Left lung (tissue), 10 donors: ENCODE results near the gene NKTR. TPM values are rescaled to one million over a fixed set of nuclear protein-coding genes. Genes with fewer than 3 reads are reported as not detected.

Source experiments
- ATAC-seq: fragments of 200-7000 bp; cut with Tn5 transposase; one replicate; pipeline ENCODE4 v1.9.1; 2020; ENCODE audit warnings: moderate library complexity
- DNase-seq, 4 donors: peaks; one replicate each; pipeline ENCODE4 v3.0.0-alpha.2; 2013 to 2020
- H3K27ac ChIP-seq, 2 donors: fragments of 200-600 bp; sonication (generic) in 1 of 2; one replicate each; pipeline versions ENCODE4 v1.5.0 to v1.8.0; 2020 to 2021
- H3K27me3 ChIP-seq, 2 donors: fragments of 200-600 bp; sonication (generic) in 1 of 2; one replicate each; pipeline versions ENCODE4 v1.5.0 to v1.8.0; 2020 to 2021
- H3K36me3 ChIP-seq, 2 donors: fragments of 200-600 bp; sonication (generic) in 1 of 2; one replicate each; pipeline versions ENCODE4 v1.5.0 to v1.8.0; 2020 to 2021
- H3K4me1 ChIP-seq, 2 donors: fragments of 200-600 bp; one replicate each; pipeline ENCODE4 v1.8.0; 2021
- H3K4me3 ChIP-seq, 2 donors: fragments of 200-600 bp; sonication (generic) in 1 of 2; one replicate each; pipeline versions ENCODE4 v1.5.0 to v1.8.0; 2020 to 2021; ENCODE audit warnings: mild to moderate bottlenecking in 1 of 2
- H3K9me3 ChIP-seq, 2 donors: fragments of 200-600 bp; sonication (generic) in 1 of 2; one replicate each; pipeline versions ENCODE4 v1.5.0 to v1.8.0; 2020 to 2021
- intact Hi-C, 2 donors: fragments of 100-400 bp; cut with DNase I; formaldehyde crosslinking; loops; one replicate each; pipeline versions ENCODE4 v1.11.2 to v1.14.2; 2022
- polyA plus RNA-seq, 6 donors: library from polyadenylated mRNA; unstranded; fragments of 120-200 nt; gene quantifications; one replicate each; pipeline ENCODE4 v1.2.1, GENCODE V29; 2013; ENCODE audit not compliant: insufficient read length in 6 of 6
- total RNA-seq, 2 donors: library from RNA; stranded (reverse); fragmentation: NEBNext Ultra II Directional; extraction: Animal tissue kit (Norgen Biotek cat#: 25700); gene quantifications; one replicate each; pipeline ENCODE4 v1.2.1, GENCODE V29; 2021
- TF ChIP-seq, protein P1 (sequence below), 2 donors: fragments of 200-600 bp; sonication (generic) in 1 of 2; IDR thresholded peaks; one replicate each; pipeline versions ENCODE4 v1.5.0 to v1.8.0; 2021; ENCODE audit warnings: antibody characterized with exemption in 2 of 2
- donor health status: DM: no; HTN: yes; CAD: no.
- donor health status: DM: no; HTN: no; CAD: no.

The NKTR gene
- total and polyA plus RNA-seq, 8 donors, result 53.7 to 254 (median 207) TPM

DNA sequence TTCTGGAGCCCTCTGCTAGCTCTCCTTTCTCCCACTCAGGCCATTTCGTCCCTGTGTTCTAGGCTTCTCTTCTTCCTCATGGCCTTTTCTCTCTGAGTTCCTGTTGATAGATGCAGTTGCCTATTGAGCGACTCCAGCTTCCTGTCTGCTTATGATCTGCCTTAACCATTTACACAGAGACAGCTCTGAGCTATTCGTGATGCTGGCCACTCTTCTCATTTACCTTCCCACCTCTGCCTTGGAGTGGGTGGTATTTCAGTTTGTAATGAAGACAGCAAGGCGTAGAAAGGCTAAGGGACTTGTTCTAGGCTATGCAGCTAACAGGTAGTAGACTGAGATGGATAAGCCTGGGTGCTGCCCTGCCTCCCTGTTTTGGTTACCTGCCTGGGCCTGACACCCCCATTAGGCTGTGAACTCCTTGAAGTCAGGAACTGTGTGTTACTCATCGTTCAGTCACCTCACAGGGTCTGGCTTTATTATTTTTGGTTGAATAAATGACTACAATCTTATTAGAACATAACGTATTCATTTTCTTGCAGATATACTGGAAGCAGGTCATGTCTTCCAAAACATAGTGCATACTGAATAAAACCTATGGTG is 40.4 kb downstream of the NKTR start:
- intact Hi-C loops, result no loop called here

DNA sequence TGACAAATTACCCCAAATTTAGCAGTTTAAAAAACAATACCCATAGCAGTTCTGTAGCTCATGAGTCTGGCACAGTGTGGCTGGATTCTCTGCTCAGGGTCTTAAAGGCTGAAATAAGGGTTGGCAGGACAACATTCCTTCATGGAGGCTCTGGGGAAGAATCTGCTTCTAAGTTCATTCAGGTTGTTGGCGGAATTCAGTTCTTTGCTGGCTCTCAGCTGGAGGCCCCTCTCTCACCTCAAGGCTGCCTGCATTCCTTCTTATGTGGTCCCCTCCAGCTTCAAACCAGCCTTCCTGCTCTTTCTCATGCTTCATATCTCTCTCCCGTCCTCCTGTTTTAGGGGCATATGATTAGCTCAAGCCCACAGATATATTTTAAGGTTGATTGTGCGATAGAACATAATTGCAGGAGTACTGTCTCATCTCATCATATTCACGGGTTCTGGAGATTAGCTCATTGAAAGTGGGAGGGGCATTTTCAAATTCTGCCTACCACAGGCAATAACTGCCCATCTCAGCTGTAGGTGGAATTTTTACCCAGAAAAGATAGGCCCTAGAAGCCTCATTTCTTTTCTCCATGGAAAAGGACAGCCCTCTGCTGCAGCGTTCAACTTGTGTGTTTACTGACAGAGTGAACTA is 47.5 kb downstream of the NKTR start:
- peaks cover 0 to 57% of the 10 kb centered on the region in 2 donors for H3K36me3 ChIP-seq
- ATAC-seq, result no peak
- H3K27me3 ChIP-seq, result no peaks in the 10 kb centered on the region
- TF ChIP-seq, protein P1, sequence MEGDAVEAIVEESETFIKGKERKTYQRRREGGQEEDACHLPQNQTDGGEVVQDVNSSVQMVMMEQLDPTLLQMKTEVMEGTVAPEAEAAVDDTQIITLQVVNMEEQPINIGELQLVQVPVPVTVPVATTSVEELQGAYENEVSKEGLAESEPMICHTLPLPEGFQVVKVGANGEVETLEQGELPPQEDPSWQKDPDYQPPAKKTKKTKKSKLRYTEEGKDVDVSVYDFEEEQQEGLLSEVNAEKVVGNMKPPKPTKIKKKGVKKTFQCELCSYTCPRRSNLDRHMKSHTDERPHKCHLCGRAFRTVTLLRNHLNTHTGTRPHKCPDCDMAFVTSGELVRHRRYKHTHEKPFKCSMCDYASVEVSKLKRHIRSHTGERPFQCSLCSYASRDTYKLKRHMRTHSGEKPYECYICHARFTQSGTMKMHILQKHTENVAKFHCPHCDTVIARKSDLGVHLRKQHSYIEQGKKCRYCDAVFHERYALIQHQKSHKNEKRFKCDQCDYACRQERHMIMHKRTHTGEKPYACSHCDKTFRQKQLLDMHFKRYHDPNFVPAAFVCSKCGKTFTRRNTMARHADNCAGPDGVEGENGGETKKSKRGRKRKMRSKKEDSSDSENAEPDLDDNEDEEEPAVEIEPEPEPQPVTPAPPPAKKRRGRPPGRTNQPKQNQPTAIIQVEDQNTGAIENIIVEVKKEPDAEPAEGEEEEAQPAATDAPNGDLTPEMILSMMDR (IDR thresholded peaks at IDR 0.05), result no peak
- H3K4me1 ChIP-seq, result peaks cover 12 to 39% of the 10 kb centered on the region in 2 donors
- H3K27ac ChIP-seq, result no peak overlapping the region
- DNase-seq, result no peak
- intact Hi-C loops, result no loop called here
- H3K4me3 ChIP-seq, result no peak overlapping the region
- no peaks in the 10 kb centered on the region for H3K9me3 ChIP-seq

More for the DNA sequence above, 40.4 kb downstream of the NKTR start:
- ATAC-seq, result no peak
- H3K36me3 ChIP-seq, result peaks cover 0 to 100% of the 10 kb centered on the region in 2 donors
- H3K27ac ChIP-seq, result no peak overlapping the region
- TF ChIP-seq, protein P1 (IDR thresholded peaks at IDR 0.05), result no peak
- no peak overlapping the region for H3K4me3 ChIP-seq
- no peaks in the 10 kb centered on the region for H3K4me1 ChIP-seq
- no peak for DNase-seq
- no peaks in the 10 kb centered on the region for H3K27me3 ChIP-seq
- no peaks in the 10 kb centered on the region for H3K9me3 ChIP-seq

DNA sequence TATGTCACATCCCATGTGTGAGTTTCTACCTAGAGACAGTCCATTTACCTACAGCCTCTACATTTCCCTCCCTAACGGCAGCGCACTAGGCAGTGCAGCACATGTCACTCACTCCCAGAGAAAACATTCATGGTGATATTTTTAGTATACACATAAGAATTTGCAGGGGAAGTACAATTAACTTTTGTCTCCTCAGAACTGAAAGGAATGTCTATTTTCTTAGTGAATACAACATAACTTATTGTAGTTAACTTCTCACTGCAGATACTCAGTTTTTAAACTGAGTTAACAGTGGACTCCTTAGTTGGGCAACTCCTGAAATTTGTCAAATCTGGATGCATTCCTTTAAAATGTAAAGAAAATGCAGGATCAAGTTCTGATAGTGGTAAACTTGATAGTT is 48.5 kb downstream of the NKTR start:
- H3K27me3 ChIP-seq, result no peaks in the 10 kb centered on the region
- H3K9me3 ChIP-seq, result no peaks in the 10 kb centered on the region
- no peak for DNase-seq
- intact Hi-C loops, result no loop called here
- H3K27ac ChIP-seq, result no peak overlapping the region
- TF ChIP-seq, protein P1 (IDR thresholded peaks at IDR 0.05), result no peak
- peaks cover 0 to 46% of the 10 kb centered on the region in 2 donors for H3K36me3 ChIP-seq
- ATAC-seq, result no peak
- no peak overlapping the region for H3K4me3 ChIP-seq
- H3K4me1 ChIP-seq, result peaks cover 20 to 49% of the 10 kb centered on the region in 2 donors

DNA sequence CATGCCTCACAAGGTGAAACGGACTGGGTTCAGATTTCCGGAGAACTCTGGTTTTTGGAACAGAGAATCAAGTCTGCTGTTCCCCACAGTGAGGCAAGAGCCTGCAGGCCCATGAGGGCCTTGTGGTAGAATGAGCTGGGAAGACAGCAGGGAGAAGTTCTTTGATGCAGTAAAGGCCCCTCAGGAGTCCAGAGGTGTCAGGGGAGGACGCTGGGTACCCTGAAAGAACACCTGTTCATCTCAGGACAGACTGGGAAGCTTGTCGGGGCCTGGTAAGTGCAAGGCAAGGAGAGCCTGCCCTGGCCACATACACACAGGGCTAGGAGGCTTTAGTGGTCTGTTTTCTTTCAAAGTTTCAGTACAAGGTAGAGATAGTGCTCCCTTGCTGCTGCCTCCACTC is 49.3 kb downstream of the NKTR start:
- H3K36me3 ChIP-seq, result peaks cover 0 to 38% of the 10 kb centered on the region in 2 donors
- H3K27me3 ChIP-seq, result no peaks in the 10 kb centered on the region
- no peak overlapping the region for H3K4me3 ChIP-seq
- TF ChIP-seq, protein P1 (IDR thresholded peaks at IDR 0.05), result no peak
- H3K9me3 ChIP-seq, result no peaks in the 10 kb centered on the region
- DNase-seq (no peak), ATAC-seq (no peak)
- peak overlapping the region in 1 of 2 donors; percentile 39 for H3K27ac ChIP-seq
- intact Hi-C loops, result no loop called here
- peaks cover 20 to 50% of the 10 kb centered on the region in 2 donors for H3K4me1 ChIP-seq

DNA sequence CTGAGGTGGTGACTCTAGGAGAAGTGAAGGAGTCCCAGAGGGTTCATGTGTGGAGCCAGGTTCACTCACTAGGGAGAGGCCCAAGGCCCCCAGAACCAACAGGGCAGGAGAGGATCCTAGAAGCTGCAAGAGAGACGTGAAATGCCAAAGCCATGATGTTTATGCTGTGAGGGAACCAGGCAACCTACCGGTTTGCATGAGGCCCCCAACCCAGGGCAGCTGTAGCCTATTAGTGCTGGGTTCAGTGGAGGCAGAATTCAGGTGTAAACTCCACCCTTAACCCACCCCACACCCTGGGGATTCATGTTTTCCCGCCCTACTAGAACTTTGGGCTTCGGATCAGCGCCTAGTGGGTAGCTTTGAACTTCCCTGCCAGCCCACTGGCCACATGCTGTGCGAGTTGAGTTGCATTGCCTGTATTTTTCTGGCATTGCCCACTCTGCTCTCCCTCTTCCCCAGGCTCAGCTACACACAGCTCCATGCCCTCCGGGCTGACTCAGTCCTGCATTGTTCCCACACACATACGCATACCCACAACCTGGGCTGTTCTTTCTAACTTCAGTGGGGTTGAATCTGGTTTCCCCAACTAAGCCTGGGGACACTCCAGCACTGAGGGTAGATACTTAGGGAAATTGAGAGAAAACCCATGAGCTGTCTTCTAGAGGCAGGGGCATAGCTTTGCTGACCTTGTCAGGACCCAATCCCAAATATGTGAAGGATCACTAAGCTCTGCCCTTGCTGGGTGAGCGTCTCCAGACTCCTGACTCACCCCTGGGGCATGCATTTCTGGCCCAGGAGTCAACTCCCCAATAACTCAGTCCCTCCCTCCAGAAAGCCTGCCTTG is 51.0 kb downstream of the NKTR start:
- Histone ChIP-seq H3K4me3 (no peak overlapping the region), H3K27ac (peak overlapping the region; percentile 13 to 88), H3K36me3 (peaks cover 0 to 22% of the 10 kb centered on the region in 2 donors), H3K4me1 (peaks cover 27 to 67% of the 10 kb centered on the region in 2 donors), H3K27me3 (no peaks in the 10 kb centered on the region), H3K9me3 (no peaks in the 10 kb centered on the region)
- DNase-seq (no peak), ATAC-seq (no peak)
- intact Hi-C loops, result no loop called here
- TF ChIP-seq, protein P1 (IDR thresholded peaks at IDR 0.05), result no peak
